ENCODE data around the gene DUS4L.

The DUS4L gene

GRCh38 chr7:107615910-107616680 is 52.3 kb downstream of the DUS4L start:
- DNase-seq (ENCODE audit: low read depth) = no peak

- DNase-seq (ENCODE audit: low read depth) = no peak
These were observed 58.7 kb downstream of the DUS4L start for GRCh38 chr7:107622429-107622828.

GRCh38 chr7:107622894-107623293 is 59.1 kb downstream of the DUS4L start:
- no peak for DNase-seq (ENCODE audit: low read depth)

GRCh38 chr7:107627002-107627401 is 63.2 kb downstream of the DUS4L start:
- DNase-seq (ENCODE audit: low read depth) = no peak

All from activated T-cell treated with anti-CD3 and anti-CD28 coated beads for 48 hours (primary cell).